B cell (primary cell): ENCODE measurements around the gene SLC2A10.

Experiments used
- CTCF ChIP-seq: fragments of 200-600 bp; IDR thresholded peaks from one replicate; pipeline ENCODE4 v1.8.0; 2022; ENCODE audit warnings: antibody characterized with exemption, mild to moderate bottlenecking
- EZH2 ChIP-seq: IDR thresholded peaks from 2 replicates; pipeline ENCODE4 v1.6.1; 2012; ENCODE audit warnings: borderline replicate concordance, low read depth, mild to moderate bottlenecking, moderate library complexity, low read length; ENCODE audit not compliant: insufficient read depth, poor library complexity, severe bottlenecking

DNA sequence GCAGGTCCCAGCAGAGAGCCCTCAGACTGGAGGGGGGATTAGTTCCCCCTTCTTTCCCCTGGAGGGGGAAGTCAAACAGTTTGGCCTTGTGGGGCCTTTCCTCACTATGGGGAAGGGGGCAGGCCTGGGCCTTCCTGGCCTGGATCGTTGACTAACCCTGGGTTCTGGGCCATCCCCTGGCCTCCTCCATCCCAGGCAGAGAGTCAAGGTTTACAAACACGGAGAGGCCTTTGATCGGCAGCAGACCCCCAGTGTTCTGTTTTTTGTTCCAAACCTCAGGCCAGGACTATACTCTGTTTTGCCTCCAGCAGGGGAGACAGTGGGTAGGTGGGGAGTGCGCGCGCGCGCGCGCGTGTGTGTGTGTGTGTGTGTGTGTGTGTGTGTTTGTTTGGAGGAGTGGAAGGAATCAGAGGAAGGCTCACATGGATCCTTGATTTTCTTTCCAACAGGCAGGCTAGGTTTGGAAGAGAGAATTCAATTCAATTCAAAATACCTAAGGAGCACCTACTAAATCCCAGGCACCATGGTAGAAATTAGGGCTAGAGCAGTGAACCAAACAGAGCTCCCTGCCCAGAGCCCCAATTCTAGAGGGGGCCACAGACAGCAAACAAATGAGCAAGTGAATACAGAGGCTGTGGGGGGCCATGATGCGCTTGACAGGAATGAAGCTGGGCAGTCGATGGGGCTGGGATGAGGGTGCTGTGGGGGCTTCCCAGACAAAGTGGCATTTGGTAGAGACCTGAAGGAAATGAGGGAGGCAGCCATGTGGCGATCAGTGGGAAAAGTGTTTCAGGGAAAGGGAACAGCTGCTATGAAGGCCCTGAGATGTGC is 35.0 kb upstream of the SLC2A10 start:
- TF ChIP-seq CTCF, result no peak
- TF ChIP-seq EZH2, result no peak
